Measurements from ENCODE around the gene ZBTB6. TPM values are rescaled to one million over a fixed set of nuclear protein-coding genes. Genes with fewer than 3 reads are reported as not detected.
A peak's percentile ranks its signal among the peaks of the same experiment; 100 is the strongest.
"Not testable (repeated sequence)": the region's sequence is repeated elsewhere in the genome, so short reads cannot be mapped to it uniquely, and the experiment has no call there.

The ZBTB6 gene
- total RNA-seq, 8 experiments from 2014 or later = 9.2 to 16.9 (median 14.0) TPM

DNA sequence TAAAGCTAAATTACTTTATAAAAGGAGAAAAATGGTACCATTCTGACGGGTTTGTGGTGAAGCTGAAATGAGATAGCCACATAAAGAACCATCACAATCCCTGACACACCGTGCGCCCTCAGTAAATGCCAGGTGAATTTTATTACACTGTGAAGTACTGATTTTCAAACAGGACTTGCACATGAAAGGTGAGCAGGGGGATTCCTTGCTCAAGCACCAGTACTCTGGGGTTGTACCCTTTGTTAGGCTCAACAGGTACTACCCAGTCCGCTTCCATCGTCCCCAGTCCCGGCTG is 27.3 kb upstream of the ZBTB6 start:
- WGBS, 10 experiments = 7 to 62% (median 43%) methylated on average over 1 to 3 of the region's 6 CpGs; no CpG with 5 or more reads in 3 of the 10 experiments
- in situ Hi-C loops (cut with MboI; ENCODE audit: low pct_unique_long_range_greater_than_20kb in 2 of 9, low sequenced_read_pairs in 9 of 9, unreplicated experiment in 9 of 9) = no loop called here
- Histone ChIP-seq H3K27ac (peak overlapping the region; percentile 56 to 78), H3K4me1 (replicated peaks in 1 of 2) (peaks cover 8 to 13% of the 10 kb centered on the region in 2 donors), H3K4me3 (peak overlapping the region; percentile 14 to 99 (median 97))
- no peak for ATAC-seq (replicated peaks in 6 of 8)

DNA sequence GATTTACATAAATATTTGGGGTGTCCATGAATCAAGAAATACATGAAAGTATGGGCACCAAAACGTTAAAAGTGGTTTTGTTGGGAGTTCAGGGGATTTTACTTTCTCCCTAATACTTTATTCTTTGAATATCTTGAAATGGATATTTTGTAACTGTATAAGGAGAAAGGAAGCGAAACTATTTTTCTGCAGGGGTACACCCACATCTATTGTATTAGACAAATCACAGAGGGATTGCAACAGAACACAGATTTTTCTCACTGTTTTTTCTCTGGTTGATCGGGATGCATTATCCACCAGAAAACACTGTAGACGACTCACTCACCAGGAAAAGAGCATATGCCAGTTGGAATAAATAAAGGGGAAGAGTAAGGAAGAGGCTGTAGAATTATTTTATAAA is 26.5 kb upstream of the ZBTB6 start:
- Histone ChIP-seq H3K27ac (peak overlapping the region in 1 of 2 donors; percentile 78), H3K4me3 (no peak overlapping the region), H3K4me1 (replicated peaks in 1 of 2) (peaks cover 8 to 13% of the 10 kb centered on the region in 2 donors)
- in situ Hi-C loops (cut with MboI; ENCODE audit: low pct_unique_long_range_greater_than_20kb in 2 of 9, low sequenced_read_pairs in 9 of 9, unreplicated experiment in 9 of 9) = no loop called here
- WGBS, 10 experiments = 71 to 94% (median 88%) methylated on average over 1 to 4 of the region's 4 CpGs; no CpG with 5 or more reads in 3 of the 10 experiments
- no peak for ATAC-seq (replicated peaks in 6 of 8)

DNA sequence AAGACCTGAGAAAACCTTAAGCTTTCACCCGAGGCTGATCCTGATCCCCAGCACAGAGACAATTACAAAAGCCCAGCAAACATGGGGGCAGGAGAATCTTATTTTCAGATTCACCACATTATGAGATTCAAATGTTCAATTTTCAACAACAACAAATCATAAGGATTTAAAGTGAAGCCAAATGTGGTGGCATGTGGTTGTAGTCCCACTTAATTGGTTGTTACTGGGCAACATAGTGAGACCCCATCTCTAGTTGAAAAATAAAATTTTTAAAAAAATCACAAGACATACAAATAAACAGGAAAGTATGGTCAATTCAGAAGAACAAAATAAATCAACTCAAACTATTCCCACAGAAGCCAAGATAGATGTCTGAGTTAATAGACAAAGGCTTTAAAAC is 23.8 kb upstream of the ZBTB6 start:
- in situ Hi-C loops (cut with MboI; ENCODE audit: low pct_unique_long_range_greater_than_20kb in 2 of 9, low sequenced_read_pairs in 9 of 9, unreplicated experiment in 9 of 9) = no loop called here
- 17 to 80% (median 56%) methylated on average over 1 of the region's 1 CpG; no CpG with 5 or more reads in 2 of the 10 experiments for WGBS, 10 experiments

DNA sequence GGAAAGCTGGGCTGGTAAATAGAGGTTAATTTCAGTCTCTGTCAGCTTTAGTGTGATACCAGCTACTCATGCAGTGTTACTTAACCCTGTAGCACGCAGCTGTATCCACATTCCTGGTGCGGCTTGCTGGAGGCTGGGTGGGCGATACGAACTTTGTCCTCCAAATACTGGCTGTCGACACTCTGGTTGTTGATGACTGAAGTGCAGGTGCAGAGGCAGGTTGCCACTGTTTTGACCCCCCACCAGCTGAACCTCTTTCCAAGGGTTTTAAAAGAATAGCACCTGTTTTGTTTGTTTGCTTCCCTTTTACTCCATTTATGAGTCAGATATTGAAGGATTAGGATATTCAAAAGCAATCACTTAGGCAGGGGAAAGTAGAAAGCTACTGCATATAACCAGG is 23.3 kb upstream of the ZBTB6 start:
- Histone ChIP-seq H3K4me1 (replicated peaks in 1 of 2) (peaks cover 10 to 18% of the 10 kb centered on the region in 2 donors), H3K27ac (no peak overlapping the region), H3K4me3 (no peak overlapping the region)
- ATAC-seq (replicated peaks in 6 of 8) = no peak
- 83 to 100% (median 96%) methylated on average over 1 to 4 of the region's 5 CpGs; no CpG with 5 or more reads in 6 of the 10 experiments for WGBS, 10 experiments
- in situ Hi-C loops (cut with MboI; ENCODE audit: low pct_unique_long_range_greater_than_20kb in 2 of 9, low sequenced_read_pairs in 9 of 9, unreplicated experiment in 9 of 9) = no loop called here

More for the DNA sequence above, 23.8 kb upstream of the ZBTB6 start:
- Histone ChIP-seq H3K4me1 (replicated peaks in 1 of 2) (peaks cover 10 to 18% of the 10 kb centered on the region in 2 donors), H3K27ac (no peak overlapping the region), H3K4me3 (no peak overlapping the region)
- ATAC-seq (replicated peaks in 6 of 8) = no peak

DNA sequence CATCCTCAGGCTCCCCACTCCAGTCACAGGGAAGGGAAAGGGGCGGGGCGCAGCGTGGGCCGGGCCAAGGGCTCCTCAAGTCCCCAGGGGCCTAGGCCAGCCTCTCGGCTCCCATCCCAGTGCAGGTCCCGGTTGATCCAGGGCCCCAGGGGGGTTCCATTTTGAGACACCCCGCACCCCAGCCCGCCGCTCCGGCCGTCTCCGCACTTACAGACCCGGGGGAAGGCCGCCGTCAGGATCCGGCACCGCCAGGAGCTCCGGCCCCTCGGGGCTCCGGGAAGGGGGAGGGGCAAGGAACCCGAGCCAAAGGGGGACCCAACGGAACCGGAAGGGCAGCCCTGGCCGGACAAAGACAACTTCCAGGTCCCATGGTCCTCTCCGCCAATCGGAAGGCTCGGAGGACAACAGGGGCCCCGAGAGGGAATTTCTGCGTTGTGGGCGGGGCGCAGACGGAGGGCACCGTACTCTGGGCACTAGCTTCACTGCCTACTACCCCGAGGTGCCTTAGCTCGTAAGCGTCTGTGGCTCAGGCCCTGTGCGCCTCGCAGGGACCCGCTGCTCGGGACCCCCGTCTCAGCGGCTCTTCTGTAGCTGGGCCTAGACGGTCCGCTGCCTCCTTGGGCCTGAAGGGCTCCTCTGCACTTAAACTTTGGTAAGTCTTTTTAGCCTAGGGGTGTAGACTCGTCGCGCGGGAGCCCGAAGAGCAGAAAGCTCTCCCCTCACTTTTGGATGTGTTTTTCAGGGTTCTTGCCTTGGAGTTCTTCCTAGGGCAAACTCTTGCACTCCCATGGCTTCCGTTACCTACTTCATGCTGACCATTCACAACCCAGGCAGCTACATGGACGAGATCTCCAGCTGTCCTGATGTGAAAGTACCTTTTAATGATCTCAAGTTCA is 18.4 kb upstream of the ZBTB6 start, which contains the start of gene ZBTB26:
Gene ZBTB26 (minus strand): TSS at position 287 of the 896 bp plus-strand sequence. CDS start 11,578 bp downstream, outside the sequence.
- 0% methylated on average over 1 to 12 of the region's 51 CpGs; no CpG with 5 or more reads in 6 of the 10 experiments for WGBS, 10 experiments
- in situ Hi-C loops (cut with MboI; ENCODE audit: low pct_unique_long_range_greater_than_20kb in 2 of 9, low sequenced_read_pairs in 9 of 9, unreplicated experiment in 9 of 9) = no loop called here
- peak within 1 kb of the TSS; percentile 82 to 93 for H3K27ac ChIP-seq
- peak within 1 kb of the TSS; percentile 87 to 99 (median 92) for H3K4me3 ChIP-seq
- ATAC-seq (replicated peaks in 6 of 8) = peak; percentile 94 to 98 (median 97)
- peaks cover 9 to 27% of the 10 kb centered on the region in 2 donors for H3K4me1 ChIP-seq (replicated peaks in 1 of 2)

DNA sequence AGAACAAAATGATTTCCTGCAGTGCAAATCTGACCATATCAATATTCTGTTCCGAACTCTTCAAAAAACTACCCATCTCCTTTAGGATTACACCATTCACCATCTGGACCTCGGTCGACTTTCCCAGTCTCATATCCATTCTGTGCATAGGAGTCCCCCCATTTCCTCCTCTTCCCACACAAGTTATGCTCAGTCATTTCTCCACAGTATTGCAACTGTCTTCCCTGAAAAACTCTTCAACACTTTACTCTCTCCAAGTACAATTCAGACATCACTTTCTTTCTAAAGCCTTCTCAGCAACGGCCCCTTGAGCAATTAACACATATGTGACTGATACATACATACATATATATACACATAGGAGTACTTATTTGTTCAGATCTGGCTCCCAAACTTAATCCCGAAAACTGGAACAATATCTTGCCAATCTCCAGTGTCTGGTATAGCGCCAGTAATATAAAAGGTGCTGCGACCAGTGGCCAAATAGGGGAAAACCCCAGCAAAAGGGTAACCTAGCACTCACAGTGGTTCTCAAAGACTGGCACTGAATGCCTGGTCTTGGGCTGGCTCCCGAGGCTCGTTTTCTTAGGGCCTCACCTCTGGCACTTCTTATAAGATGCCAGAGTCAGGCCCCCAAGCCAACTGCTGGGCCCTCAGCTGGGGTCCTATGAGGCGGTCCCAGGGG is 17.6 kb upstream of the ZBTB6 start:
- Histone ChIP-seq H3K4me1 (replicated peaks in 1 of 2) (peaks cover 9 to 27% of the 10 kb centered on the region in 2 donors), H3K27ac (peak overlapping the region; percentile 82 to 93), H3K4me3 (peak overlapping the region; percentile 87 to 99 (median 92))
- ATAC-seq (replicated peaks in 6 of 8) = peak in 2 of 8 experiments; percentile 10 to 11
- 18 to 73% (median 36%) methylated on average over 1 to 9 of the region's 10 CpGs; no CpG with 5 or more reads in 1 of the 10 experiments for WGBS, 10 experiments
- in situ Hi-C loops (cut with MboI; ENCODE audit: low pct_unique_long_range_greater_than_20kb in 2 of 9, low sequenced_read_pairs in 9 of 9, unreplicated experiment in 9 of 9) = no loop called here

DNA sequence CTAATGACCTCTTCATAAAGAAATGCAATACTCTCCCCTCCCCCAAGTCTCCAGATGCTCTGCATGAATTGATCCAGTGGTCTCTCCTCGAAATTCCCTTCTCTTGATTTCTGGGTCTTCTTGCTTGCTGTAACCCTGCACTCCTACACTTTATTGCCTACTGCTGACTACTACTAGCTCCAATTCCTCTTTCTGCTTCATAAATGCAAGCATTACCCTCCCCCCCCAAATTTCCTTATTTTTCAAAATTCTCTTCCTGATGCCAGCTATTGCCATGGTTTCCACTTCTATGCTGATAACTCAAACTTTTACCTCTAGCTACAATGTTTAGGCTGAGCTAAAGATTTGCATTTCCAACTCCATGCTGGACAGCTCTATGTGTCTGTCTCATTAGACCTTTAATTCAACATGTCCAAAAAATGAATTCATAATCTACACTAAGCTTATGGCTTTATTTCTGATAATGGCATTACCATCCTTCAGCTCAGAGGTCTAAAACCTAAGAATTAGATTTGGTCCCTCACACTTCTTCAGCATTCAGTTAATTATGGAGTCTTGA is 16.8 kb upstream of the ZBTB6 start:
- 43 to 100% (median 88%) methylated on average over 1 of the region's 1 CpG; no CpG with 5 or more reads in 5 of the 10 experiments for WGBS, 10 experiments
- no peak for ATAC-seq (replicated peaks in 6 of 8)
- in situ Hi-C loops (cut with MboI; ENCODE audit: low pct_unique_long_range_greater_than_20kb in 2 of 9, low sequenced_read_pairs in 9 of 9, unreplicated experiment in 9 of 9) = no loop called here
- Histone ChIP-seq H3K27ac (no peak overlapping the region), H3K4me3 (peak overlapping the region in 3 of 5 donors; percentile 87 to 98 (median 87)), H3K4me1 (replicated peaks in 1 of 2) (peaks cover 9 to 27% of the 10 kb centered on the region in 2 donors)

DNA sequence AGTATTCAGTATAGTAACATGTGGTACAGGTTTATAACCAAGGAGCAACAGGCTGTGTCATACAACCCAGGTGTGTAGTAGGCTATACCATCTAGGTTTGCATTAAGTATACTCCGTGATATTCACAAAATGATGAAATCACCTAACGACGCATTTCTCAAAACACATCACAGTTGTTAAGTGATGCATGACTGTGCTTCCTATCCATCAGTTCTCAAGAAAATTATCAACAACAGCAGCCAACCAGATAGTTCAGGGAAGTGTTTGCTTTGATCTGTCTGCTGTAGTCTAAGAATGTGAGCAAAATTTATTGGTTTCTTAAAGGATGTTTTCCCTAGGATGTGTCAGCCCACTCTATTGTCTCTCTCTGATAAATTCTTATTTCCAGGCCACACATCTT is 10.8 kb upstream of the ZBTB6 start:
- Histone ChIP-seq H3K27ac (no peak overlapping the region), H3K4me1 (replicated peaks in 1 of 2) (peaks cover 0 to 2% of the 10 kb centered on the region in 2 donors), H3K4me3 (no peak overlapping the region)
- in situ Hi-C loops (cut with MboI; ENCODE audit: low pct_unique_long_range_greater_than_20kb in 2 of 9, low sequenced_read_pairs in 9 of 9, unreplicated experiment in 9 of 9) = no loop called here
- ATAC-seq (replicated peaks in 6 of 8) = peak in 3 of 8 experiments; percentile 3 to 76 (median 21)
- WGBS, 10 experiments = 73 to 100% (median 96%) methylated on average over 1 to 3 of the region's 3 CpGs; no CpG with 5 or more reads in 4 of the 10 experiments

DNA sequence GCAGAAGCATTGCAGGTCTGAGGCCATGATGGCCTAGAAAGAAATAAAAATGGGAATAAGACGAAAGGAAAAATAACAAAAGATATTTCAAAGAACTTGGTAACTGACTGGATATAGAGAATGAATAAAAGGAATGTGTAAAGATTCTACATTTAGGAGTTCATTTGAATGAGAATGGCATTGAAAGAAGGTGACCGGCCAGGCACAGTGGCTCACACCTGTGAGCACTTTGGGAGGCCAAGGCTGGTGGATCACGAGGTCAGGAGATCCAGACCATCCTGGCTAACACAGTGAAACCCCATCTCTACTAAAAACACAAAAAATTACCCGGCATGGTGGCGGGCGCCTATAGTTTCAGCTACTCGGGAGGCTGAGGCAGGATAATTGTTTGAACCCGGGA is 9.6 kb upstream of the ZBTB6 start:
- Histone ChIP-seq H3K4me1 (replicated peaks in 1 of 2) (no peaks in the 10 kb centered on the region), H3K27ac (no peak overlapping the region), H3K4me3 (no peak overlapping the region)
- in situ Hi-C loops (cut with MboI; ENCODE audit: low pct_unique_long_range_greater_than_20kb in 2 of 9, low sequenced_read_pairs in 9 of 9, unreplicated experiment in 9 of 9) = no loop called here
- 62 to 97% (median 89%) methylated on average over 2 to 7 of the region's 8 CpGs for WGBS, 10 experiments
- ATAC-seq (replicated peaks in 6 of 8) = no peak

DNA sequence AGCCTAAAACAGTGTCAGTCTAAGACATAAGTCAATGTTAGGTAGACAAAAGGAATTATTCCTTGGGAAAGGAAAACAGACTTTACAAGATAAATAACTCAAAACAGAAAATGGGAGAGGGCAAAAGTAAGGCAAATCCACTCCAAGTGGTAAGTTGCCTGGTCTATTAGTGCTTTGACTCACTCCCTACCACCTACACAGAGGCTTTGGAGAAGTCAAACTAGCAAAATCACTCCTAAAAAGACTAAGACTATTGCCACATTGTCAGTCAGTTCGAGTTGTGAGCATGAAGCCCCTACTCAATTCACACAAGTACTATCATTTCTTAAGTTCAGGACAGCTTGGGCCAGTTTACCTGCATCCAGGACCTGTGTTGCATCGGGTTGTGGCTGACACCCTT is 5.2 kb upstream of the ZBTB6 start:
- in situ Hi-C loops (cut with MboI; ENCODE audit: low pct_unique_long_range_greater_than_20kb in 2 of 9, low sequenced_read_pairs in 9 of 9, unreplicated experiment in 9 of 9) = no loop called here
- WGBS, 10 experiments = 67 to 100% (median 80%) methylated on average over 1 to 2 of the region's 2 CpGs; no CpG with 5 or more reads in 3 of the 10 experiments
- Histone ChIP-seq H3K4me1 (replicated peaks in 1 of 2) (peaks cover 0 to 4% of the 10 kb centered on the region in 2 donors), H3K4me3 (no peak overlapping the region), H3K27ac (no peak overlapping the region)
- no peak for ATAC-seq (replicated peaks in 6 of 8)

DNA sequence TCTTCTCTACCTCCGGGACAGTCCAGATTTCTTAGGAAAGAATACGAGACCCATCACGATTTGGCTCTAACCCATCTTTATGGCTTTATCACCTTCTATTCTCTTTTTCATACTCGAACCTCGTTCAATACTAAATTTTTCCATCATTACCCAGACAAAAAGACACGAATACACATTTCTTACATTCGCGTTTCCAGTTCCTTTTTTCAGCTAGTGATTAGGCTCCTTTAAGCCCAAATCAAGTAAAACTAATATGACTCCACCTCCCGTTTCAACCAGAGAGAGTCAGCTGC is 506 bp downstream of the ZBTB6 start:
- in situ Hi-C loops (cut with MboI; ENCODE audit: low pct_unique_long_range_greater_than_20kb in 2 of 9, low sequenced_read_pairs in 9 of 9, unreplicated experiment in 9 of 9) = no loop called here
- peak overlapping the region; percentile 64 to 90 (median 66) for H3K4me3 ChIP-seq
- ATAC-seq (replicated peaks in 6 of 8) = no peak
- peak overlapping the region; percentile 80 to 88 for H3K27ac ChIP-seq
- 0 to 11% (median 3%) methylated on average over 3 to 9 of the region's 9 CpGs for WGBS, 10 experiments
- peaks cover 7 to 8% of the 10 kb centered on the region in 2 donors for H3K4me1 ChIP-seq (replicated peaks in 1 of 2)

DNA sequence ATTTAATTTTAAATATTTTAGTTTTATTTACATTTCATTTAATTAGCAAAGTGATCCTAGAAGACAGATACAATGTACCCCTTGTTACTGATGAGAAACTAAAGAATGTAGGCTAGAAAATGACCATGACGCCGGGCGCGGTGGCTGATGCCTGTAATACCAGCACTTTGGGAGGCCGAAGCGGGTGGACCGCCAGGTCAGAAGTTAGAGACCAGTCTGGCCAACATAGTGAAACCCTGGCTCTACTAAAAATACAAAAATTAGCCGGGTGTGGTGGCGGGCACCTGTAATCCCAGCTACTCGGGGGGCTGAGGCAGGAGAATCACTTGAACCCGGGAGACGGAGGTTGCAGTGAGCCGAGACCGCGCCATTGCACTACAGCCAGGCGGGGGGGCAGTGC is 7.0 kb downstream of the ZBTB6 start:
- H3K27ac ChIP-seq; H3K4me3 ChIP-seq; ATAC-seq (replicated peaks in 6 of 8); in situ Hi-C loops (cut with MboI; ENCODE audit: low pct_unique_long_range_greater_than_20kb in 2 of 9, low sequenced_read_pairs in 9 of 9, unreplicated experiment in 9 of 9): not testable (repeated sequence)
- WGBS, 10 experiments = 90 to 100% (median 100%) methylated on average over 2 to 16 of the region's 16 CpGs; no CpG with 5 or more reads in 1 of the 10 experiments
- H3K4me1 ChIP-seq (replicated peaks in 1 of 2) = peaks cover 5 to 10% of the 10 kb centered on the region in 2 donors
